Chondrocyte (in vitro differentiated cells): Measurements from ENCODE around the gene FAM131C. TPM values are rescaled to one million over a fixed set of nuclear protein-coding genes. Genes with fewer than 3 reads are reported as not detected.

ENCODE experiments used
- DNase-seq: peaks from one replicate; pipeline ENCODE4 v3.0.0; 2021; ENCODE audit warnings: mixed read lengths, low spot score
- H3K27ac Mint-ChIP-seq: one replicate; pipeline ENCODE4 v1.8.0; 2021; ENCODE audit warnings: mild to moderate bottlenecking, moderate library complexity, mixed read lengths; ENCODE audit not compliant: unreplicated experiment
- H3K27me3 Mint-ChIP-seq: 2 replicates; pipeline ENCODE4 v1.8.0; 2021; ENCODE audit warnings: low read depth, mixed read lengths
- H3K36me3 Mint-ChIP-seq: 2 replicates; pipeline ENCODE4 v1.8.0; 2021; ENCODE audit warnings: low read depth, mixed read lengths
- H3K4me1 Mint-ChIP-seq: 2 replicates; pipeline ENCODE4 v1.8.0; 2021; ENCODE audit warnings: low read depth, mild to moderate bottlenecking, mixed read lengths
- H3K4me3 Mint-ChIP-seq: one replicate; pipeline ENCODE4 v1.8.0; 2021; ENCODE audit warnings: mild to moderate bottlenecking, moderate library complexity, mixed read lengths; ENCODE audit not compliant: unreplicated experiment
- H3K9me3 Mint-ChIP-seq: 2 replicates; pipeline ENCODE4 v1.8.0; 2021; ENCODE audit warnings: low read depth, mixed read lengths
- CTCF ChIP-seq: fragments of 200-600 bp; sonication (generic); IDR thresholded peaks from 2 replicates; pipeline ENCODE4 v1.5.0; 2021; ENCODE audit warnings: antibody characterized with exemption, mild to moderate bottlenecking, moderate library complexity
- total RNA-seq: library from RNA; stranded (reverse); gene quantifications from 3 replicates; pipeline ENCODE4 v1.2.1, GENCODE V29; 2021

Gene FAM131C
- total RNA-seq, 1 donor from 2014 or later = 0.70 TPM

GRCh38 chr1:16015960-16016901 is 57.2 kb downstream of the FAM131C start:
- Mint-ChIP-seq H3K36me3 (peaks cover 4% of the 10 kb centered on the region), H3K9me3 (no peaks in the 10 kb centered on the region), H3K4me1 (peaks cover 75% of the 10 kb centered on the region), H3K27me3 (no peaks in the 10 kb centered on the region), H3K4me3 (peak overlapping the region; percentile 75), H3K27ac (peak overlapping the region; percentile 99)
- DNase-seq = no peak
- TF ChIP-seq CTCF = no peak

GRCh38 chr1:16015491-16015890 is 58.0 kb downstream of the FAM131C start:
- H3K27ac Mint-ChIP-seq = peak overlapping the region; percentile 63
- H3K9me3 Mint-ChIP-seq = no peaks in the 10 kb centered on the region
- peaks cover 75% of the 10 kb centered on the region for H3K4me1 Mint-ChIP-seq
- no peaks in the 10 kb centered on the region for H3K27me3 Mint-ChIP-seq
- H3K36me3 Mint-ChIP-seq = peaks cover 4% of the 10 kb centered on the region
- H3K4me3 Mint-ChIP-seq = peak overlapping the region; percentile 75
- peak; percentile 89 for DNase-seq
- TF ChIP-seq CTCF = no peak

- Mint-ChIP-seq H3K4me1 (peaks cover 69% of the 10 kb centered on the region), H3K36me3 (peaks cover 4% of the 10 kb centered on the region), H3K9me3 (no peaks in the 10 kb centered on the region), H3K27me3 (no peaks in the 10 kb centered on the region), H3K27ac (peak overlapping the region; percentile 92), H3K4me3 (peak overlapping the region; percentile 39)
- DNase-seq = peak; percentile 63
- no peak for TF ChIP-seq CTCF
Measured at GRCh38 chr1:16014509-16015482, 58.7 kb downstream of the FAM131C start.

- Mint-ChIP-seq H3K9me3 (no peaks in the 10 kb centered on the region), H3K27ac (peak overlapping the region; percentile 92), H3K4me3 (peak overlapping the region; percentile 46), H3K4me1 (peaks cover 60% of the 10 kb centered on the region), H3K36me3 (peaks cover 4% of the 10 kb centered on the region), H3K27me3 (no peaks in the 10 kb centered on the region)
- DNase-seq = no peak
- no peak for TF ChIP-seq CTCF
Measured at GRCh38 chr1:16013908-16014258, 59.6 kb downstream of the FAM131C start.
